B cell (primary cell): ENCODE results near the gene ANXA10. TPM values are rescaled to one million over a fixed set of nuclear protein-coding genes. Genes with fewer than 3 reads are reported as not detected.

ENCODE experiments used
- ATAC-seq: fragments of 200-7000 bp; cut with Tn5 transposase; one replicate; pipeline ENCODE4 v1.10.0; 2021; ENCODE audit warnings: low read depth, mild to moderate bottlenecking, moderate number of reproducible peaks, moderate library complexity
- CTCF ChIA-PET: fragments of 350-600 bp; sonication (Branson Sonifier 250); formaldehyde crosslinking; loops from one replicate; lab custom pipeline; 2021; ENCODE audit warnings: antibody characterized with exemption, inconsistent platforms; lab: Charles Lee
- POLR2A ChIA-PET: fragments of 350-600 bp; sonication (Branson Sonifier 250); formaldehyde crosslinking; loops from one replicate; lab custom pipeline; 2021; ENCODE audit warnings: antibody characterized with exemption; lab: Charles Lee
- DNase-seq: peaks from one replicate; pipeline ENCODE4 v3.0.0; 2013
- H2AFZ ChIP-seq: 2 replicates; pipeline ENCODE4 v1.6.1; 2012; ENCODE audit warnings: mild to moderate bottlenecking, low read depth, low read length; ENCODE audit not compliant: insufficient read depth, poor library complexity, severe bottlenecking
- H3K27ac ChIP-seq, 2 donors: 1 replicate in 1 of 2; 2 replicates in 1 of 2; pipeline ENCODE4 v1.5.1; 2012 to 2013; ENCODE audit warnings: low read length in 2 of 2, mild to moderate bottlenecking in 2 of 2, moderate library complexity in 1 of 2
- H3K27me3 ChIP-seq, 4 experiments: fragments of 200-600 bp in 1 of 4; sonication (generic) in 1 of 4; replicated peaks in 1 of 4; 1 replicate in 2 of 4; 2 replicates in 2 of 4; pipeline versions ENCODE4 v1.6.1 to v1.7.0; 2013 to 2016; ENCODE audit warnings: low read length in 3 of 4, mild to moderate bottlenecking in 2 of 4, mixed read lengths in 1 of 4, moderate library complexity in 1 of 4; ENCODE audit not compliant: insufficient read depth in 4 of 4, control insufficient read depth in 3 of 4; ENCODE audit errors: control extremely low read depth in 1 of 4
- H3K36me3 ChIP-seq, 2 experiments: replicated peaks in 1 of 2; 1 replicate in 1 of 2; 2 replicates in 1 of 2; pipeline versions ENCODE4 v1.6.1 to v1.7.1; 2013; ENCODE audit warnings: low read length in 1 of 2; ENCODE audit not compliant: insufficient read depth in 2 of 2, control insufficient read depth in 1 of 2; ENCODE audit errors: control extremely low read depth in 1 of 2, extremely low read depth in 1 of 2
- H3K4me1 ChIP-seq, 2 donors: fragments of 200-600 bp in 1 of 2; sonication (generic) in 1 of 2; 1 replicate in 1 of 2; 2 replicates in 1 of 2; pipeline versions ENCODE4 v1.5.1 to v1.6.1; 2013 to 2017; ENCODE audit warnings: low read length in 2 of 2; ENCODE audit not compliant: control insufficient read depth in 2 of 2, insufficient read depth in 2 of 2
- H3K4me2 ChIP-seq: replicated peaks from 2 replicates; pipeline ENCODE3; 2012; ENCODE audit warnings: mild to moderate bottlenecking, low read depth, low read length; ENCODE audit not compliant: poor library complexity, severe bottlenecking
- H3K4me3 ChIP-seq, 5 experiments: fragments of 200-600 bp in 1 of 5; sonication (generic) in 1 of 5; 1 replicate in 3 of 5; 2 replicates in 2 of 5; pipeline versions ENCODE4 v1.5.1 to v1.7.0; 2011 to 2016; ENCODE audit warnings: low read length in 4 of 5, mild to moderate bottlenecking in 4 of 5, low read depth in 2 of 5, control low read depth in 1 of 5, moderate library complexity in 1 of 5; ENCODE audit not compliant: insufficient read depth in 1 of 5; ENCODE audit errors: control extremely low read depth in 1 of 5, extremely low read depth in 1 of 5
- H3K79me2 ChIP-seq: fragments of 200-600 bp; sonication (generic); one replicate; pipeline ENCODE4 v1.6.0; 2016; ENCODE audit warnings: low read length; ENCODE audit not compliant: control insufficient read depth, insufficient read depth
- H3K9ac ChIP-seq: fragments of 200-600 bp; sonication (generic); 2 replicates; pipeline ENCODE4 v1.6.1; 2017; ENCODE audit warnings: mild to moderate bottlenecking, low read length, moderate library complexity
- H3K9me3 ChIP-seq, 3 donors: one replicate each; pipeline versions ENCODE4 v1.6.1 to v1.7.1; 2013; ENCODE audit warnings: low read length in 2 of 3; ENCODE audit not compliant: control insufficient read depth in 2 of 3, insufficient read depth in 1 of 3; ENCODE audit errors: control extremely low read depth in 1 of 3
- H4K20me1 ChIP-seq: 2 replicates; pipeline ENCODE4 v1.6.0; 2012; ENCODE audit warnings: mild to moderate bottlenecking, low read length; ENCODE audit not compliant: insufficient read depth, control insufficient read depth, poor library complexity, severe bottlenecking
- H3K27ac Mint-ChIP-seq: one replicate; pipeline ENCODE4 v1.8.0; 2021; ENCODE audit warnings: mixed read lengths
- H3K27me3 Mint-ChIP-seq: one replicate; pipeline ENCODE4 v1.8.0; 2021; ENCODE audit warnings: mixed read lengths
- H3K4me1 Mint-ChIP-seq: one replicate; pipeline ENCODE4 v1.8.0; 2021; ENCODE audit warnings: mixed read lengths
- H3K4me3 Mint-ChIP-seq: one replicate; pipeline ENCODE4 v1.8.0; 2021; ENCODE audit warnings: mixed read lengths
- H3K9me3 Mint-ChIP-seq: one replicate; pipeline ENCODE4 v1.8.0; 2022; ENCODE audit warnings: mixed read lengths; ENCODE audit not compliant: insufficient read depth
- CTCF ChIP-seq: fragments of 200-600 bp; IDR thresholded peaks from one replicate; pipeline ENCODE4 v1.8.0; 2022; ENCODE audit warnings: antibody characterized with exemption, mild to moderate bottlenecking
- EZH2 ChIP-seq: IDR thresholded peaks from 2 replicates; pipeline ENCODE4 v1.6.1; 2012; ENCODE audit warnings: borderline replicate concordance, low read depth, mild to moderate bottlenecking, moderate library complexity, low read length; ENCODE audit not compliant: insufficient read depth, poor library complexity, severe bottlenecking
- WGBS: methylation state at CpG from one replicate; pipeline ENCODE4 v1.1.5; 2013; ENCODE audit warnings: missing lambda C conversion rate; ENCODE audit not compliant: insufficient coverage; 5-methylcytosine and 5-hydroxymethylcytosine counted together
- intact Hi-C: fragments of 100-400 bp; cut with micrococcal nuclease; formaldehyde crosslinking; loops from one replicate; pipeline ENCODE4 v1.10.0; 2022
- polyA plus RNA-seq: library from polyadenylated mRNA; depleted of rRNA; stranded (reverse); fragments of >200 nt; gene quantifications from 2 replicates; pipeline ENCODE4 v1.2.3, GENCODE V29; 2012
- total RNA-seq, 2 donors: library from RNA; stranded (reverse); fragments of 120-200 nt in 1 of 2; gene quantifications; 1 replicate in 1 of 2; 2 replicates in 1 of 2; pipeline versions ENCODE4 v1.2.3 to v1.2.4, GENCODE V29; 2013 to 2022

Gene ANXA10
- total and polyA plus RNA-seq, 2 donors (not counting 1 experiment from before 2014, with no cell fraction given), result not detected

- H3K9ac ChIP-seq, result no peak overlapping the region
- DNase-seq (no peak), ATAC-seq (no peak)
- H3K36me3 ChIP-seq, result no peaks in the 10 kb centered on the region
- no peak overlapping the region for H2AFZ ChIP-seq
- ChIA-PET CTCF (no interaction called here), POLR2A (no interaction called here)
- WGBS, result no CpG with 5 or more reads among the region's 1 CpG
- no peaks in the 10 kb centered on the region for H3K79me2 ChIP-seq
- H3K27ac Mint-ChIP-seq, result no peak overlapping the region
- no peak overlapping the region for H3K4me3 Mint-ChIP-seq
- no peak overlapping the region for H3K27ac ChIP-seq
- no peaks in the 10 kb centered on the region for H3K4me1 Mint-ChIP-seq
- no peaks in the 10 kb centered on the region for H4K20me1 ChIP-seq
- no peak overlapping the region for H3K4me3 ChIP-seq
- no peaks in the 10 kb centered on the region for H3K27me3 Mint-ChIP-seq
- H3K9me3 ChIP-seq, result no peaks in the 10 kb centered on the region
- intact Hi-C loops, result no loop called here
- H3K4me1 ChIP-seq, result no peaks in the 10 kb centered on the region
- no peaks in the 10 kb centered on the region for H3K27me3 ChIP-seq
- H3K9me3 Mint-ChIP-seq, result peaks cover 2% of the 10 kb centered on the region
- H3K4me2 ChIP-seq, result no peak overlapping the region
- TF ChIP-seq EZH2 (no peak), CTCF (no peak)
Measured at GRCh38 chr4:168098248-168098717, 5.9 kb downstream of the ANXA10 start.

GRCh38 chr4:168099195-168099594 lies 6.9 kb downstream of the ANXA10 start:
- no peak overlapping the region for H3K4me3 ChIP-seq
- H3K4me2 ChIP-seq, result no peak overlapping the region
- no peak overlapping the region for H3K27ac Mint-ChIP-seq
- H3K36me3 ChIP-seq, result no peaks in the 10 kb centered on the region
- H3K27me3 ChIP-seq, result no peaks in the 10 kb centered on the region
- no peaks in the 10 kb centered on the region for H4K20me1 ChIP-seq
- ATAC-seq, result no peak
- H3K9ac ChIP-seq, result no peak overlapping the region
- no peak overlapping the region for H3K4me3 Mint-ChIP-seq
- ChIA-PET CTCF (no interaction called here), POLR2A (no interaction called here)
- no peaks in the 10 kb centered on the region for H3K4me1 Mint-ChIP-seq
- WGBS, result 100% methylated on average over 3 of the region's 3 CpGs
- no peaks in the 10 kb centered on the region for H3K27me3 Mint-ChIP-seq
- no peaks in the 10 kb centered on the region for H3K9me3 ChIP-seq
- intact Hi-C loops, result no loop called here
- no peaks in the 10 kb centered on the region for H3K4me1 ChIP-seq
- H3K79me2 ChIP-seq, result no peaks in the 10 kb centered on the region
- peaks cover 2% of the 10 kb centered on the region for H3K9me3 Mint-ChIP-seq
- no peak overlapping the region for H2AFZ ChIP-seq
- no peak overlapping the region for H3K27ac ChIP-seq
- TF ChIP-seq EZH2 (no peak), CTCF (no peak)
- no peak for DNase-seq
